A549 (cell line): ENCODE results near the gene SLC49A3. TPM values are rescaled to one million over a fixed set of nuclear protein-coding genes. Genes with fewer than 3 reads are reported as not detected.
A peak's percentile ranks its signal among the peaks of the same experiment; 100 is the strongest.
"Not testable (repeated sequence)": the region's sequence is repeated elsewhere in the genome, so short reads cannot be mapped to it uniquely, and the experiment has no call there.

Experiments
- ATAC-seq, 2 experiments: fragments of 200-7000 bp in 1 of 2; fragments of >200 bp in 1 of 2; cut with Nextera tagmentation in 1 of 2; cut with Tn5 transposase in 1 of 2; 3 replicates each; pipeline versions ENCODE4 v1.8.0 to v1.9.1; 2018 to 2020; ENCODE audit warnings: mild to moderate bottlenecking in 1 of 2, moderate library complexity in 1 of 2
- CTCF ChIA-PET: fragments of 300-600 bp; sonication (Branson Sonifier 250); formaldehyde crosslinking; extraction: SDS; loops from one replicate; lab custom pipeline; 2021; ENCODE audit warnings: antibody characterized with exemption, inconsistent platforms; lab: Yijun Ruan, JAX
- POLR2A ChIA-PET: fragments of 350-600 bp; formaldehyde crosslinking; extraction: SDS; loops from one replicate; lab custom pipeline; 2021; ENCODE audit warnings: antibody characterized with exemption, inconsistent platforms; lab: Yijun Ruan, JAX
- DNase-seq, 2 experiments: peaks; one replicate each; pipeline versions ENCODE4 v3.0.0 to v3.0.0-alpha.2; 2011 to 2016; ENCODE audit warnings: low read depth in 1 of 2, low spot score in 1 of 2
- FAIRE-seq: peaks from 2 replicates; lab custom pipeline; 2011; peaks lifted over from hg19 to GRCh38; lab: Jason Lieb, UNC
- H3K27ac ChIP-seq, 2 experiments: fragments of >200 bp; sonication (Bioruptor Twin); formaldehyde crosslinking; 3 replicates each; pipeline ENCODE4 v1.5.1; 2016 to 2017
- H3K4me1 ChIP-seq: fragments of >200 bp; sonication (Bioruptor Twin); formaldehyde crosslinking; 3 replicates; pipeline ENCODE4 v1.6.1; 2016
- H3K4me2 ChIP-seq: fragments of >200 bp; sonication (Bioruptor Twin); formaldehyde crosslinking; 3 replicates; pipeline ENCODE4 v1.6.1; 2016
- H3K4me3 ChIP-seq: fragments of >200 bp; sonication (Bioruptor Twin); formaldehyde crosslinking; 3 replicates; pipeline ENCODE4 v1.5.1; 2016
- H3K9me3 ChIP-seq: fragments of >200 bp; sonication (Bioruptor Twin); formaldehyde crosslinking; 3 replicates; pipeline ENCODE4 v1.6.1; 2016
- CHD4 ChIP-seq: fragments of 200-600 bp; sonication (generic); IDR thresholded peaks from 2 replicates; pipeline ENCODE4 v1.6.1; 2016; ENCODE audit warnings: antibody characterized with exemption, mild to moderate bottlenecking, borderline replicate concordance
- CTCF ChIP-seq: fragments of >200 bp; sonication (Bioruptor Twin); formaldehyde crosslinking; IDR thresholded peaks from 3 replicates; pipeline ENCODE4 v1.5.1; 2016
- ELK1 ChIP-seq: fragments of 150-350 bp; IDR thresholded peaks from 2 replicates; pipeline ENCODE4 v1.6.1; 2014; ENCODE audit warnings: low read depth, mild to moderate bottlenecking, low read length
- ESRRA ChIP-seq: fragments of 150-350 bp; IDR thresholded peaks from 2 replicates; pipeline ENCODE4 v1.6.1; 2014; ENCODE audit warnings: mild to moderate bottlenecking, low read length, borderline replicate concordance
- FOSL2 ChIP-seq, 2 experiments: fragments of 450-650 bp in 1 of 2; fragments of >200 bp in 1 of 2; sonication (Bioruptor Twin) in 1 of 2; formaldehyde crosslinking; IDR thresholded peaks; 2 replicates each; pipeline versions ENCODE4 v1.5.0 to v1.6.1; 2016 to 2020; ENCODE audit warnings: mild to moderate bottlenecking in 1 of 2, moderate library complexity in 1 of 2
- HEYL ChIP-seq: fragments of 250-450 bp; sonication (Bioruptor Pico); IDR thresholded peaks from 2 replicates; pipeline ENCODE4 v1.8.0; 2021; ENCODE audit warnings: mild to moderate bottlenecking, moderate library complexity
- HOXA7 ChIP-seq: fragments of 250-450 bp; sonication (Bioruptor Pico); IDR thresholded peaks from 2 replicates; pipeline ENCODE4 v1.5.0; 2020; ENCODE audit warnings: mild to moderate bottlenecking, moderate library complexity
- HOXB13 ChIP-seq: fragments of 250-450 bp; sonication (Bioruptor Pico); IDR thresholded peaks from 2 replicates; pipeline ENCODE4 v1.5.0; 2020; ENCODE audit warnings: low read depth, mild to moderate bottlenecking, moderate library complexity
- JUNB ChIP-seq: fragments of >200 bp; sonication (Bioruptor Twin); formaldehyde crosslinking; IDR thresholded peaks from 2 replicates; pipeline ENCODE4 v1.6.1; 2016
- KDM1A ChIP-seq: fragments of 200-600 bp; sonication (generic); IDR thresholded peaks from 2 replicates; pipeline ENCODE4 v1.6.1; 2016; ENCODE audit warnings: low read depth, mild to moderate bottlenecking
- KDM5A ChIP-seq: fragments of 200-600 bp; sonication (generic); IDR thresholded peaks from 2 replicates; pipeline ENCODE4 v1.6.1; 2016; ENCODE audit warnings: antibody characterized with exemption, mild to moderate bottlenecking
- MAZ ChIP-seq: fragments of 150-350 bp; IDR thresholded peaks from 2 replicates; pipeline ENCODE4 v1.6.1; 2014; ENCODE audit warnings: antibody characterized with exemption, low read depth, low read length, borderline replicate concordance
- NR3C1 ChIP-seq: fragments of >200 bp; sonication (Bioruptor Twin); formaldehyde crosslinking; IDR thresholded peaks from 3 replicates; pipeline ENCODE4 v1.6.1; 2017
- RARB ChIP-seq: fragments of 250-450 bp; sonication (Bioruptor Pico); IDR thresholded peaks from 2 replicates; pipeline ENCODE4 v1.8.0; 2021; ENCODE audit warnings: mild to moderate bottlenecking, moderate library complexity
- RCOR1 ChIP-seq: fragments of 150-350 bp; IDR thresholded peaks from 2 replicates; pipeline ENCODE4 v1.6.1; 2014; ENCODE audit warnings: antibody characterized with exemption, low read length, low read depth
- TFCP2L1 ChIP-seq: fragments of 250-450 bp; sonication (Bioruptor Pico); IDR thresholded peaks from 2 replicates; pipeline ENCODE4 v1.5.0; 2021; ENCODE audit warnings: mild to moderate bottlenecking
- ZC3H11A ChIP-seq: fragments of 450-650 bp; IDR thresholded peaks from 2 replicates; pipeline ENCODE4 v1.6.1; 2014; ENCODE audit warnings: antibody characterized with exemption, mild to moderate bottlenecking
- ZFP36 ChIP-seq: fragments of 450-650 bp; IDR thresholded peaks from 2 replicates; pipeline ENCODE4 v1.6.1; 2014; ENCODE audit warnings: borderline replicate concordance; ENCODE audit not compliant: partially characterized antibody
- ZNF302 ChIP-seq: fragments of 250-450 bp; sonication (Bioruptor Pico); IDR thresholded peaks from 2 replicates; pipeline ENCODE4 v1.9.0; 2021; ENCODE audit warnings: inconsistent platforms, mild to moderate bottlenecking, moderate library complexity
- WGBS: methylation state at CpG from one replicate; pipeline ENCODE4 v1.1.6; 2017; ENCODE audit errors: missing lambda C conversion rate; 5-methylcytosine and 5-hydroxymethylcytosine counted together
- polyA plus RNA-seq, 4 experiments: library from polyadenylated mRNA; depleted of rRNA in 3 of 4; stranded (reverse); fragments of >200 nt; fragmentation: RNase III in 1 of 4; extraction: RNeasy Plus Mini Kit Qiagen cat#74134 plus additional on column Dnase treatment in 1 of 4; gene quantifications; 2 replicates in 3 of 4; 3 replicates in 1 of 4; pipeline ENCODE4 v1.2.3, GENCODE V29; 2011 to 2017
- TF ChIP-seq, protein P1 (sequence below): IDR thresholded peaks from 2 replicates; pipeline ENCODE4 v1.6.1; 2012
- TF ChIP-seq, protein P2 (sequence below): IDR thresholded peaks from 2 replicates; pipeline ENCODE4 v1.6.1; 2012; ENCODE audit warnings: low read depth, borderline replicate concordance
- TF ChIP-seq, protein P3 (sequence below): fragments of 250-450 bp; sonication (Bioruptor Pico); IDR thresholded peaks from 2 replicates; pipeline ENCODE4 v1.5.0; 2020; ENCODE audit warnings: low read depth, mild to moderate bottlenecking, moderate library complexity

Gene SLC49A3
- polyA plus RNA-seq, 2 of the 4 experiments (the other 2 are of a cell fraction): 0.05 to 0.12 TPM

GRCh38 chr4:699816-700580, 11.0 kb upstream of the SLC49A3 start (continued):
- no peak for TF ChIP-seq ZNF302 (CRISPR knock-in tag)
- no peak for TF ChIP-seq CTCF
- no peak for TF ChIP-seq RCOR1

DNA sequence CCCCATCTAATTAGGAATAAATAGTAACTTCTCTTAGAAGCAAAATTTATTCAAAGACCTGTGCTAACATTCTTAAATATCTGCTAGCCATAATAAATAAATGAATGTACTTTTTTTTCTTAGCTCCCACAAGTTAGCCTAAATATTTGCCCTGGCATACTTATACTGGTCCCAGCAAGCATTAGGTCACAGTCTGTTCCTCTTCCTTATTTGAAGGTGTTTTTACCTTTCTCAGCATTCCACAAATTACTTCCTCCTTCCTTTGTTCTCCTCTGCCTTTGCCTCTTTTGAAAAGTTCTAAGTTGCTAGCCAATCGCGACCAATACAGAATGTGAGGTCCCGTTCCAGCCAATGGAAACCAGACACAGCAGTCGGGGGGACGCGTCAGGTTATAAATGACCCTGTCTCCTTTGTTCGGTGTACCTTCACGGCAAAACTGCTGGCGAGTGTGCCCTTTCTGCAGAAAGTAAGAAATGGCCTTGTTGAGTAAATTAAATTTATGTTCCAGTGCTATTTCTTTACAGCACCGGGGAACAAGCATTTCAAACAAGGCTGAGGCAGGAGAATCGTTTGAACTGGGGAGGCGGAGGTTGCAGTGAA, 5.5 kb upstream of the SLC49A3 start:
- H3K4me1 ChIP-seq, CTCF ChIA-PET, DNase-seq, H3K4me3 ChIP-seq, H3K4me2 ChIP-seq, ATAC-seq, POLR2A ChIA-PET, H3K27ac ChIP-seq, H3K9me3 ChIP-seq, FAIRE-seq: not testable (repeated sequence)
- WGBS: 80% methylated on average over 12 of the region's 12 CpGs

DNA sequence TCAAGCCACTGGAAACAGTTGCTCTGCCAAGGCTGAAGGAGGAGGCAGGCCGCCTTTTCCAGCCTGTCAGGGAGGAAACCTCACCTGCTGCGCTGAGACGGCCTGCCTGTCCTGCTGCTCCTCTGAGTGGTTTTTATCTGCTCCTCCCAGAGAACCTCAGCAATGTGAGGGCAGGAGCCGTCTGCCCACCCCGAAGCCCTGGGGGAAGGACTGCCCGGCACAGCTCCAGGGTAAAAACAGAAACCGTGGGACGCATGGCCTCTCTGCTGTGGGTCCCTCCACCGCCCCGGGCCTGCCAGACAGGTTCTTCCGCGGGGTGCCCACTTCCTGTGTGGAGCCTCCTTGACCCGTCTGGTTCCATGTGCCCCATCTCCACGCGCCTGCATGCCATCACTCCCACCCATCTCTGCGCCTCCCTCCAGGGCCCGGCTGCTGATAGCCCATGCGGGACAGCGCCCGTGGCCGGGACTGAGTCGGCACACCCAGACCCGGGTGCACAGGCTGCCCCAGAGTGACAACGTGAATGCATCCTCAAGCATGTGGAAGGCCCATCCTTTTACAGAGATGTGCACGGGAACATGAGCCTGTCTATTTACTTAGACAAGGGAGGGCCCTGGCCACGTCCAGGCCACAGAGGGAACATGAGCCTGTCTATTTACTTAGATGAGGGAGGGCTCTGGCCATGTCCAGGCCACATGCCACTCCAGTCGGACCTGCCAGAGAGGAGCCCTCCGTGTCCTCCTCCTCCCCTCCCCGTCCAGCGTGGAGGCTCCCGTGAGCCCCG, 4.0 kb upstream of the SLC49A3 start:
- no peak for FAIRE-seq

More for the DNA sequence above, 4.0 kb upstream of the SLC49A3 start:
- Histone ChIP-seq H3K27ac (no peak overlapping the region), H3K4me2 (no peak overlapping the region), H3K4me3 (no peak overlapping the region), H3K9me3 (no peaks in the 10 kb centered on the region), H3K4me1 (peaks cover 7% of the 10 kb centered on the region)
- ATAC-seq (peak in 1 of 2 experiments; percentile 28; a peak in 2 of 6 replicates), DNase-seq (no peak)
- WGBS: 88% methylated on average over 24 of the region's 32 CpGs
- ChIA-PET CTCF (interaction anchor here (1.5 to 1.7 kb wide), 2 partner anchors 8 to 9 kb away, joined by 5 to 8 read pairs; no protein-coding TSS in a partner anchor), POLR2A (no interaction called here)
- TF ChIP-seq HOXA7 (no peak), CHD4 (no peak), HOXB13 (CRISPR knock-in tag) (no peak), KDM5A (no peak), FOSL2 (IDR thresholded peaks at IDR 0.05) (no peak), FOSL2 (CRISPR knock-in tag; IDR thresholded peaks at IDR 0.05) (no peak), MAZ (no peak), ZC3H11A (no peak), RARB (no peak), TFCP2L1 (no peak), KDM1A (no peak), ELK1 (no peak), JUNB (no peak), HEYL (no peak), ESRRA (no peak), ZFP36 (no peak), NR3C1 (no peak)
- TF ChIP-seq, protein P1, sequence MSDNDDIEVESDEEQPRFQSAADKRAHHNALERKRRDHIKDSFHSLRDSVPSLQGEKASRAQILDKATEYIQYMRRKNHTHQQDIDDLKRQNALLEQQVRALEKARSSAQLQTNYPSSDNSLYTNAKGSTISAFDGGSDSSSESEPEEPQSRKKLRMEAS: no peak
- TF ChIP-seq, protein P2, sequence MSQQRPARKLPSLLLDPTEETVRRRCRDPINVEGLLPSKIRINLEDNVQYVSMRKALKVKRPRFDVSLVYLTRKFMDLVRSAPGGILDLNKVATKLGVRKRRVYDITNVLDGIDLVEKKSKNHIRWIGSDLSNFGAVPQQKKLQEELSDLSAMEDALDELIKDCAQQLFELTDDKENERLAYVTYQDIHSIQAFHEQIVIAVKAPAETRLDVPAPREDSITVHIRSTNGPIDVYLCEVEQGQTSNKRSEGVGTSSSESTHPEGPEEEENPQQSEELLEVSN: no peak
- TF ChIP-seq, protein P3, sequence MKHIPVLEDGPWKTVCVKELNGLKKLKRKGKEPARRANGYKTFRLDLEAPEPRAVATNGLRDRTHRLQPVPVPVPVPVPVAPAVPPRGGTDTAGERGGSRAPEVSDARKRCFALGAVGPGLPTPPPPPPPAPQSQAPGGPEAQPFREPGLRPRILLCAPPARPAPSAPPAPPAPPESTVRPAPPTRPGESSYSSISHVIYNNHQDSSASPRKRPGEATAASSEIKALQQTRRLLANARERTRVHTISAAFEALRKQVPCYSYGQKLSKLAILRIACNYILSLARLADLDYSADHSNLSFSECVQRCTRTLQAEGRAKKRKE: no peak
